NT2/D1 (cell line): ENCODE data around the gene BMAL1.

Experiments used
- SUZ12 ChIP-seq: IDR thresholded peaks from 2 replicates; pipeline ENCODE4 v1.6.1; 2011; ENCODE audit not compliant: insufficient read length, insufficient read depth; ENCODE audit errors: extremely low read depth
- YY1 ChIP-seq: IDR thresholded peaks from 2 replicates; pipeline ENCODE4 v1.6.1; 2011; ENCODE audit not compliant: insufficient read length, insufficient read depth
- ZNF274 ChIP-seq: IDR thresholded peaks from 2 replicates; pipeline ENCODE4 v1.6.1; 2011; ENCODE audit warnings: mild to moderate bottlenecking, low read depth, low read length

DNA sequence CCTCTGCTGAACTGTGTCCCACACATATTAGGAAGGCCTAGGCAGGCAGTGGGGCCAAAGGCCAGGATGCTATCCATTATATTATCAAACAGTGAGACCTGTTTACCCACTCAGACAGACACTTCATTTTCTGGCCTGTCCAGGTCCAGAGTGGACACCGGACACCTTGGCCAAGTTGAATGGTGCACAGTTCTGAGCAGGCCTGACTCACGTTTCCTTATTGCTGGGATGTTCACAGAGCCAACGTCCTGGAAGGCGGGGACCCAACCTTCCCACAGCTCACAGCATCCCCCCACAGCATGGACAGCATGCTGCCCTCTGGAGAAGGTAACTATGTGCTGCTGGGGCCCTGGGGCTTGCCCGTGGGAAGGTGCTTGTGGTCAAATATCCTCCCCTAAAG is 98.8 kb downstream of the BMAL1 start:
- TF ChIP-seq YY1 (no peak), SUZ12 (no peak), ZNF274 (no peak)
